ENCODE measurements around the gene CDH20. TPM values are rescaled to one million over a fixed set of nuclear protein-coding genes. Genes with fewer than 3 reads are reported as not detected.

Gene CDH20
- total RNA-seq, 1 experiment from 2014 or later, result not detected

GRCh38 chr18:61402726-61403125, 69.5 kb downstream of the CDH20 start:
- Histone ChIP-seq H3K4me2 (ENCODE audit: low read length) (no peak overlapping the region), H3K9me2 (ENCODE audit: insufficient read depth) (no peaks in the 10 kb centered on the region), H3K9me3 (ENCODE audit: control insufficient read depth in 1 of 2, insufficient read depth in 1 of 2, low read depth in 1 of 2, low read length in 2 of 2) (no peaks in the 10 kb centered on the region), H3K79me2 (ENCODE audit: insufficient read depth, low read length) (no peaks in the 10 kb centered on the region), H3K27ac (ENCODE audit: low read depth, low read length) (no peak overlapping the region), H3K27me3 (ENCODE audit: insufficient read depth, low read length) (peaks cover 19% of the 10 kb centered on the region), H2AFZ (ENCODE audit: low read depth, low read length, poor library complexity, severe bottlenecking) (no peak overlapping the region), H3K9ac (ENCODE audit: low read length) (no peak overlapping the region), H3K36me3 (ENCODE audit: control insufficient read depth in 1 of 2, insufficient read depth in 2 of 2, low read length in 2 of 2) (no peaks in the 10 kb centered on the region), H3K4me1 (ENCODE audit: control insufficient read depth in 1 of 2, insufficient read depth in 2 of 2, low read length in 2 of 2) (no peaks in the 10 kb centered on the region), H4K20me1 (ENCODE audit: insufficient read depth) (no peaks in the 10 kb centered on the region; the same call in 1 of the 2 replicates), H3K4me3 (replicated peaks in 1 of 2; ENCODE audit: low read depth in 1 of 2, low read length in 2 of 2) (no peak overlapping the region)
- CTCF ChIA-PET, result no interaction called here
- ATAC-seq (no peak), DNase-seq (ENCODE audit: low read depth, low spot score) (no peak)
- RAD21 ChIA-PET (ENCODE audit: low non-redundant PET in 1 of 2, low total read pairs in 2 of 2, uncharacterized antibody in 2 of 2, unreplicated experiment in 2 of 2), result no interaction called here
- no TSS peak for BruUV-seq (replicated peaks)
- POLR2A ChIA-PET, result no interaction called here
- TF ChIP-seq CEBPB (IDR thresholded peaks at IDR 0.05; ENCODE audit: low read depth), result no peak
- intact Hi-C loops (cut with micrococcal nuclease), result no loop called here

- H3K9me3 ChIP-seq (ENCODE audit: control insufficient read depth in 1 of 2, insufficient read depth in 1 of 2, low read depth in 1 of 2, low read length in 2 of 2), result no peaks in the 10 kb centered on the region
- CTCF ChIA-PET, result no interaction called here
- no peak overlapping the region for H3K9ac ChIP-seq (ENCODE audit: low read length)
- no peak for DNase-seq (ENCODE audit: low read depth, low spot score)
- no peaks in the 10 kb centered on the region for H3K4me1 ChIP-seq (ENCODE audit: control insufficient read depth in 1 of 2, insufficient read depth in 2 of 2, low read length in 2 of 2)
- intact Hi-C loops (cut with micrococcal nuclease), result no loop called here
- ATAC-seq, result no peak
- H3K79me2 ChIP-seq (ENCODE audit: insufficient read depth, low read length), result no peaks in the 10 kb centered on the region
- no peak overlapping the region for H3K4me2 ChIP-seq (ENCODE audit: low read length)
- H2AFZ ChIP-seq (ENCODE audit: low read depth, low read length, poor library complexity, severe bottlenecking), result no peak overlapping the region
- H3K36me3 ChIP-seq (ENCODE audit: control insufficient read depth in 1 of 2, insufficient read depth in 2 of 2, low read length in 2 of 2), result no peaks in the 10 kb centered on the region
- no peak for TF ChIP-seq RAD21 (IDR thresholded peaks at IDR 0.05; ENCODE audit: low read depth)
- TF ChIP-seq POLR2AphosphoS5 (IDR thresholded peaks at IDR 0.05; ENCODE audit: low read depth, low read length), result no peak
- TF ChIP-seq CBX3 (IDR thresholded peaks at IDR 0.05; ENCODE audit: low read depth), result no peak
- TF ChIP-seq MAX (IDR thresholded peaks at IDR 0.05), result no peak
- no peak for TF ChIP-seq ELF1 (IDR thresholded peaks at IDR 0.05; ENCODE audit: borderline replicate concordance, low read depth)
- TF ChIP-seq REST (IDR thresholded peaks at IDR 0.05; ENCODE audit: low read depth), result no peak
- no peak for TF ChIP-seq JUND (IDR thresholded peaks at IDR 0.05)
- no peak for TF ChIP-seq EZH2 (IDR thresholded peaks at IDR 0.05)
- TF ChIP-seq TCF7L2 (IDR thresholded peaks at IDR 0.05; ENCODE audit: borderline replicate concordance, extremely low read depth, insufficient read depth, insufficient read length), result no peak
- TF ChIP-seq FOSL1 (IDR thresholded peaks at IDR 0.05; ENCODE audit: low read depth), result no peak
- TF ChIP-seq CTCF (IDR thresholded peaks at IDR 0.05 in 2 of 3, conservative IDR thresholded peaks at IDR 0.05 in 1 of 3; ENCODE audit: borderline replicate concordance in 1 of 3, insufficient read depth in 1 of 3, low read depth in 2 of 3, low read length in 2 of 3), result no peak
- no peak for TF ChIP-seq EGR1 (IDR thresholded peaks at IDR 0.05; ENCODE audit: low read depth)
- TF ChIP-seq POLR2A (IDR thresholded peaks at IDR 0.05; ENCODE audit: borderline replicate concordance, extremely low read depth, insufficient read depth, insufficient read length), result no peak
- TF ChIP-seq ZFX (IDR thresholded peaks at IDR 0.05), result no peak
- TF ChIP-seq EZH2phosphoT487 (IDR thresholded peaks at IDR 0.05; ENCODE audit: borderline replicate concordance), result no peak
- H4K20me1 ChIP-seq (ENCODE audit: insufficient read depth), result no peaks in the 10 kb centered on the region
- POLR2A ChIA-PET, result no interaction called here
- no peak overlapping the region for H3K27ac ChIP-seq (ENCODE audit: low read depth, low read length)
- BruUV-seq (replicated peaks), result no TSS peak
- no peaks in the 10 kb centered on the region for H3K27me3 ChIP-seq (ENCODE audit: insufficient read depth, low read length)
- no peak overlapping the region for H3K4me3 ChIP-seq (replicated peaks in 1 of 2; ENCODE audit: low read depth in 1 of 2, low read length in 2 of 2)
- RAD21 ChIA-PET (ENCODE audit: low non-redundant PET in 1 of 2, low total read pairs in 2 of 2, uncharacterized antibody in 2 of 2, unreplicated experiment in 2 of 2), result no interaction called here
- H3K9me2 ChIP-seq (ENCODE audit: insufficient read depth), result no peaks in the 10 kb centered on the region
These were observed 80.2 kb downstream of the CDH20 start for GRCh38 chr18:61413396-61413795.
